Activated CD8-positive, alpha-beta T cell treated with anti-CD3 and anti-CD28 coated beads, Interleukin-2, amount 10 ng/mL, durations not matched to agents 7 days and 5 days (primary cell): ENCODE data around the gene NUS1. TPM values are rescaled to one million over a fixed set of nuclear protein-coding genes. Genes with fewer than 3 reads are reported as not detected.
"Not testable (repeated sequence)": the region's sequence is repeated elsewhere in the genome, so short reads cannot be mapped to it uniquely, and the experiment has no call there.

Source experiments
- ATAC-seq: fragments of 150-1000 bp; cut with Tn5 transposase; one replicate; pipeline ENCODE4 v1.10.0; 2021; ENCODE audit warnings: moderate library complexity
- CTCF ChIA-PET: fragments of 350-600 bp; sonication (Branson Sonifier 250); formaldehyde crosslinking; loops from one replicate; lab custom pipeline; 2021; ENCODE audit warnings: antibody characterized with exemption; lab: Charles Lee
- POLR2A ChIA-PET: fragments of 350-600 bp; sonication (Branson Sonifier 250); formaldehyde crosslinking; loops from one replicate; lab custom pipeline; 2021; ENCODE audit warnings: antibody characterized with exemption; lab: Charles Lee
- DNase-seq: peaks from one replicate; pipeline ENCODE4 v3.0.0-alpha.2; 2020
- H3K27ac Mint-ChIP-seq: one replicate; pipeline ENCODE4 v1.8.0; 2021; ENCODE audit warnings: mild to moderate bottlenecking, mixed read lengths
- H3K27me3 Mint-ChIP-seq: one replicate; pipeline ENCODE4 v1.8.0; 2021; ENCODE audit warnings: low read depth, mixed read lengths
- H3K36me3 Mint-ChIP-seq: one replicate; pipeline ENCODE4 v1.8.0; 2021; ENCODE audit warnings: low read depth, mixed read lengths
- H3K4me1 Mint-ChIP-seq: one replicate; pipeline ENCODE4 v1.8.0; 2021; ENCODE audit warnings: low read depth, mixed read lengths
- H3K4me3 Mint-ChIP-seq: one replicate; pipeline ENCODE4 v1.8.0; 2021; ENCODE audit warnings: mild to moderate bottlenecking, mixed read lengths
- H3K9me3 Mint-ChIP-seq: one replicate; pipeline ENCODE4 v1.8.0; 2022; ENCODE audit warnings: mixed read lengths; ENCODE audit not compliant: insufficient read depth
- total RNA-seq, 2 experiments: library from RNA; stranded (reverse); gene quantifications; one replicate each; pipeline ENCODE4 v1.2.3, GENCODE V29; 2021

The NUS1 gene
- total RNA-seq, 2 experiments from 2014 or later = 27.5 to 29.1 TPM

GRCh38 chr6:117676577-117677218 is 1.4 kb downstream of the NUS1 start:
- peaks cover 35% of the 10 kb centered on the region for H3K36me3 Mint-ChIP-seq
- peak overlapping the region; percentile 16 for H3K27ac Mint-ChIP-seq
- no peak for ATAC-seq
- peak overlapping the region; percentile 88 for H3K4me3 Mint-ChIP-seq
- ChIA-PET POLR2A (interaction anchor here (1.2 kb wide), 1 partner anchor 74 kb away, joined by 5 read pairs; the partner anchor contains the start of gene GOPC), CTCF (interaction anchor here (1.1 kb wide), 1 partner anchor 73 kb away, joined by 3 read pairs; no protein-coding TSS in a partner anchor)
- H3K27me3 Mint-ChIP-seq = no peaks in the 10 kb centered on the region
- H3K9me3 Mint-ChIP-seq = no peaks in the 10 kb centered on the region
- no peak for DNase-seq
- peaks cover 55% of the 10 kb centered on the region for H3K4me1 Mint-ChIP-seq

- H3K27ac Mint-ChIP-seq = no peak overlapping the region
- peak overlapping the region; percentile 88 for H3K4me3 Mint-ChIP-seq
- H3K36me3 Mint-ChIP-seq = peaks cover 35% of the 10 kb centered on the region
- POLR2A ChIA-PET = no interaction called here
- no peaks in the 10 kb centered on the region for H3K27me3 Mint-ChIP-seq
- CTCF ChIA-PET = no interaction called here
- DNase-seq (no peak), ATAC-seq (no peak)
- H3K4me1 Mint-ChIP-seq = peaks cover 55% of the 10 kb centered on the region
- H3K9me3 Mint-ChIP-seq = no peaks in the 10 kb centered on the region
Observed at GRCh38 chr6:117677553-117678141, 2.4 kb downstream of the NUS1 start.

GRCh38 chr6:117681162-117681741 is 6.0 kb downstream of the NUS1 start:
- Mint-ChIP-seq H3K27ac (no peak overlapping the region), H3K4me1 (peaks cover 48% of the 10 kb centered on the region), H3K4me3 (no peak overlapping the region), H3K27me3 (no peaks in the 10 kb centered on the region), H3K9me3 (no peaks in the 10 kb centered on the region), H3K36me3 (peaks cover 40% of the 10 kb centered on the region)
- CTCF ChIA-PET = no interaction called here
- DNase-seq (no peak), ATAC-seq (no peak)
- POLR2A ChIA-PET = no interaction called here

GRCh38 chr6:117684749-117685148 is 9.5 kb downstream of the NUS1 start:
- peaks cover 25% of the 10 kb centered on the region for H3K36me3 Mint-ChIP-seq
- POLR2A ChIA-PET = no interaction called here

GRCh38 chr6:117685359-117685758 is 10.1 kb downstream of the NUS1 start:
- CTCF ChIA-PET = no interaction called here
- Mint-ChIP-seq H3K9me3 (no peaks in the 10 kb centered on the region), H3K27me3 (no peaks in the 10 kb centered on the region), H3K4me3 (no peak overlapping the region), H3K4me1 (peaks cover 17% of the 10 kb centered on the region), H3K27ac (no peak overlapping the region), H3K36me3 (peaks cover 19% of the 10 kb centered on the region)
- no peak for ATAC-seq
- DNase-seq = no peak
- POLR2A ChIA-PET = no interaction called here

More at GRCh38 chr6:117684749-117685148, 9.5 kb downstream of the NUS1 start:
- Mint-ChIP-seq H3K4me3 (no peak overlapping the region), H3K27ac (no peak overlapping the region), H3K27me3 (no peaks in the 10 kb centered on the region), H3K4me1 (peaks cover 22% of the 10 kb centered on the region), H3K9me3 (no peaks in the 10 kb centered on the region)
- CTCF ChIA-PET = no interaction called here
- DNase-seq (no peak), ATAC-seq (no peak)

GRCh38 chr6:117687021-117687648 is 11.9 kb downstream of the NUS1 start:
- ATAC-seq (no peak), DNase-seq (no peak)
- H3K4me1 Mint-ChIP-seq = peaks cover 8% of the 10 kb centered on the region

GRCh38 chr6:117689584-117689983 is 14.3 kb downstream of the NUS1 start:
- peaks cover 22% of the 10 kb centered on the region for H3K36me3 Mint-ChIP-seq
- H3K9me3 Mint-ChIP-seq, H3K27ac Mint-ChIP-seq, ATAC-seq, POLR2A ChIA-PET, H3K4me3 Mint-ChIP-seq, H3K4me1 Mint-ChIP-seq, DNase-seq, H3K27me3 Mint-ChIP-seq: not testable (repeated sequence)
- CTCF ChIA-PET = interaction anchor here (0.6 kb wide), 2 partner anchors 11 to 240 kb away, joined by 3 to 4 read pairs; no protein-coding TSS in a partner anchor

More at GRCh38 chr6:117687021-117687648, 11.9 kb downstream of the NUS1 start:
- H3K27ac Mint-ChIP-seq = no peak overlapping the region
- CTCF ChIA-PET = no interaction called here
- H3K4me3 Mint-ChIP-seq = no peak overlapping the region
- H3K27me3 Mint-ChIP-seq = no peaks in the 10 kb centered on the region
- peaks cover 14% of the 10 kb centered on the region for H3K36me3 Mint-ChIP-seq
- POLR2A ChIA-PET = no interaction called here
- no peaks in the 10 kb centered on the region for H3K9me3 Mint-ChIP-seq

- Mint-ChIP-seq H3K9me3 (no peaks in the 10 kb centered on the region), H3K4me1 (no peaks in the 10 kb centered on the region), H3K4me3 (no peak overlapping the region), H3K27ac (no peak overlapping the region), H3K27me3 (no peaks in the 10 kb centered on the region), H3K36me3 (peaks cover 20% of the 10 kb centered on the region)
- ChIA-PET POLR2A (no interaction called here), CTCF (no interaction called here)
- no peak for ATAC-seq
- no peak for DNase-seq
Observed at GRCh38 chr6:117706504-117706903, 31.2 kb downstream of the NUS1 start.

- DNase-seq, ATAC-seq, H3K4me3 Mint-ChIP-seq, H3K27ac Mint-ChIP-seq, CTCF ChIA-PET, H3K9me3 Mint-ChIP-seq, POLR2A ChIA-PET, H3K27me3 Mint-ChIP-seq, H3K4me1 Mint-ChIP-seq: not testable (repeated sequence)
- peaks cover 18% of the 10 kb centered on the region for H3K36me3 Mint-ChIP-seq
Observed at GRCh38 chr6:117706936-117707509, 31.8 kb downstream of the NUS1 start.

- DNase-seq = peak; percentile 25
- peaks cover 9% of the 10 kb centered on the region for H3K36me3 Mint-ChIP-seq
- H3K4me1 Mint-ChIP-seq = no peaks in the 10 kb centered on the region
- CTCF ChIA-PET = interaction anchor here (1.3 kb wide), 1 partner anchor 106 kb away, joined by 4 read pairs; no protein-coding TSS in a partner anchor
- no peak overlapping the region for H3K27ac Mint-ChIP-seq
- H3K9me3 Mint-ChIP-seq = no peaks in the 10 kb centered on the region
- ATAC-seq = no peak
- POLR2A ChIA-PET = no interaction called here
- no peaks in the 10 kb centered on the region for H3K27me3 Mint-ChIP-seq
- no peak overlapping the region for H3K4me3 Mint-ChIP-seq
Observed at GRCh38 chr6:117711369-117711768, 36.1 kb downstream of the NUS1 start.

GRCh38 chr6:117718895-117719294 is 43.6 kb downstream of the NUS1 start:
- POLR2A ChIA-PET = no interaction called here
- DNase-seq (no peak), ATAC-seq (no peak)
- no peaks in the 10 kb centered on the region for H3K4me1 Mint-ChIP-seq
- CTCF ChIA-PET = no interaction called here
- H3K27ac Mint-ChIP-seq = no peak overlapping the region
- H3K9me3 Mint-ChIP-seq = peaks cover 10% of the 10 kb centered on the region
- H3K36me3 Mint-ChIP-seq = no peaks in the 10 kb centered on the region
- H3K4me3 Mint-ChIP-seq = no peak overlapping the region
- no peaks in the 10 kb centered on the region for H3K27me3 Mint-ChIP-seq
